Gastrocnemius medialis (tissue), 4 donors: Measurements from ENCODE around the gene B3GALT4.

Experiments
- POLR2A ChIP-seq, 2 donors: fragments of 450-650 bp; IDR thresholded peaks; one replicate each; pipeline ENCODE4 v1.6.1; 2017; ENCODE audit warnings: antibody characterized with exemption in 2 of 2, mild to moderate bottlenecking in 2 of 2, moderate library complexity in 2 of 2
- TF ChIP-seq, protein P1 (sequence below), 5 experiments: fragments of 450-650 bp in 3 of 5; fragments of 200-600 bp in 2 of 5; sonication (generic) in 2 of 5; IDR thresholded peaks in 4 of 5; conservative IDR thresholded peaks in 1 of 5; 1 replicate in 4 of 5; 2 replicates in 1 of 5; pipeline ENCODE4 v1.5.1; 2016 to 2019; ENCODE audit warnings: antibody characterized with exemption in 5 of 5, mild to moderate bottlenecking in 3 of 5, moderate library complexity in 3 of 5

DNA sequence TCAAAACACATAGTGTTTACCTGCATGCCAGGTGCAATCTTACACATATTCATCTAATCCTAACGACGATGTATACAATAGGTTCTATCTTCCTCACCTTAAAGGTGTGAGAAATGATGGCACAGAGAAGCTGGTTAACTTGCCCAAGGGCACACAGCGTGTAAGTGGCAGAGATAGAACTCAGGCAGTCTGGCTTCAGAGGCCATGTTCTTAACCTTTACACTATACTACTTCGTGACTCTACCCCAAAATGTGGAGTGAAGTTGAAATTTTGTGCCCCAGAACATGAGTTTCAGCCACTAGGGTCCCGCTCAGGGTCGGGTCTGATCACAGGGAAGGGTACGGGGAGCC lies 5.8 kb upstream of the B3GALT4 start:
- TF ChIP-seq, protein P1, sequence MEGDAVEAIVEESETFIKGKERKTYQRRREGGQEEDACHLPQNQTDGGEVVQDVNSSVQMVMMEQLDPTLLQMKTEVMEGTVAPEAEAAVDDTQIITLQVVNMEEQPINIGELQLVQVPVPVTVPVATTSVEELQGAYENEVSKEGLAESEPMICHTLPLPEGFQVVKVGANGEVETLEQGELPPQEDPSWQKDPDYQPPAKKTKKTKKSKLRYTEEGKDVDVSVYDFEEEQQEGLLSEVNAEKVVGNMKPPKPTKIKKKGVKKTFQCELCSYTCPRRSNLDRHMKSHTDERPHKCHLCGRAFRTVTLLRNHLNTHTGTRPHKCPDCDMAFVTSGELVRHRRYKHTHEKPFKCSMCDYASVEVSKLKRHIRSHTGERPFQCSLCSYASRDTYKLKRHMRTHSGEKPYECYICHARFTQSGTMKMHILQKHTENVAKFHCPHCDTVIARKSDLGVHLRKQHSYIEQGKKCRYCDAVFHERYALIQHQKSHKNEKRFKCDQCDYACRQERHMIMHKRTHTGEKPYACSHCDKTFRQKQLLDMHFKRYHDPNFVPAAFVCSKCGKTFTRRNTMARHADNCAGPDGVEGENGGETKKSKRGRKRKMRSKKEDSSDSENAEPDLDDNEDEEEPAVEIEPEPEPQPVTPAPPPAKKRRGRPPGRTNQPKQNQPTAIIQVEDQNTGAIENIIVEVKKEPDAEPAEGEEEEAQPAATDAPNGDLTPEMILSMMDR (IDR thresholded peaks at IDR 0.05 in 4 of 5, conservative IDR thresholded peaks at IDR 0.05 in 1 of 5): no peak
- TF ChIP-seq POLR2A (IDR thresholded peaks at IDR 0.05): no peak
